Breast epithelium (tissue), 4 donors: ENCODE results near the gene INPPL1. TPM values are rescaled to one million over a fixed set of nuclear protein-coding genes. Genes with fewer than 3 reads are reported as not detected.
"Not testable (repeated sequence)": the region's sequence is repeated elsewhere in the genome, so short reads cannot be mapped to it uniquely, and the experiment has no call there.

Source experiments
- DNase-seq, 2 donors: peaks; one replicate each; pipeline ENCODE4 v3.0.0-alpha.2; 2019; ENCODE audit warnings: low spot score in 2 of 2
- H3K27ac ChIP-seq, 2 donors: fragments of 200-600 bp; sonication (generic) in 1 of 2; one replicate each; pipeline ENCODE4 v1.5.1; 2016 to 2019; ENCODE audit warnings: mild to moderate bottlenecking in 1 of 2
- H3K27me3 ChIP-seq, 2 donors: fragments of 200-600 bp; sonication (generic) in 1 of 2; one replicate each; pipeline versions ENCODE4 v1.5.1 to v1.6.0; 2017 to 2019; ENCODE audit warnings: control low read depth in 1 of 2, mild to moderate bottlenecking in 1 of 2
- H3K36me3 ChIP-seq: fragments of 200-600 bp; one replicate; pipeline ENCODE4 v1.5.1; 2019
- H3K4me1 ChIP-seq, 2 donors: fragments of 200-600 bp; sonication (generic); one replicate each; pipeline ENCODE4 v1.5.1; 2016 to 2019; ENCODE audit warnings: control low read depth in 1 of 2
- H3K4me3 ChIP-seq, 3 donors: fragments of 200-600 bp; sonication (generic); 1 replicate in 2 of 3; 2 replicates in 1 of 3; pipeline ENCODE4 v1.5.1; 2016 to 2019; ENCODE audit warnings: mild to moderate bottlenecking in 3 of 3, moderate library complexity in 2 of 3
- H3K9me3 ChIP-seq, 2 donors: fragments of 200-600 bp; sonication (generic) in 1 of 2; one replicate each; pipeline ENCODE4 v1.5.1; 2016 to 2019; ENCODE audit warnings: control low read depth in 1 of 2
- POLR2A ChIP-seq: fragments of 450-650 bp; IDR thresholded peaks from one replicate; pipeline ENCODE4 v1.6.1; 2016; ENCODE audit warnings: antibody characterized with exemption, mild to moderate bottlenecking, moderate library complexity
- POLR2AphosphoS5 ChIP-seq, 3 donors: sonication (generic); formaldehyde crosslinking; IDR thresholded peaks; one replicate each; pipeline ENCODE4 v1.6.1; 2017; ENCODE audit warnings: antibody characterized with exemption in 3 of 3
- intact Hi-C: fragments of 100-400 bp; cut with DNase I; formaldehyde crosslinking; loops from one replicate; pipeline ENCODE4 v1.15.1; 2023; ENCODE audit warnings: low total_unique reads
- total RNA-seq, 3 donors: library from RNA; depleted of rRNA; stranded (reverse); fragments of >200 nt; gene quantifications; one replicate each; pipeline ENCODE4 v1.1.0, GENCODE V29; 2016
- TF ChIP-seq, protein P1 (sequence below), 3 donors: fragments of 450-650 bp; IDR thresholded peaks; one replicate each; pipeline ENCODE4 v1.5.1; 2016 to 2017; ENCODE audit warnings: antibody characterized with exemption in 3 of 3, mild to moderate bottlenecking in 3 of 3, moderate library complexity in 3 of 3

The INPPL1 gene
- total RNA-seq, 3 donors from 2014 or later, result 47.2 to 91.8 (median 73.1) TPM

DNA sequence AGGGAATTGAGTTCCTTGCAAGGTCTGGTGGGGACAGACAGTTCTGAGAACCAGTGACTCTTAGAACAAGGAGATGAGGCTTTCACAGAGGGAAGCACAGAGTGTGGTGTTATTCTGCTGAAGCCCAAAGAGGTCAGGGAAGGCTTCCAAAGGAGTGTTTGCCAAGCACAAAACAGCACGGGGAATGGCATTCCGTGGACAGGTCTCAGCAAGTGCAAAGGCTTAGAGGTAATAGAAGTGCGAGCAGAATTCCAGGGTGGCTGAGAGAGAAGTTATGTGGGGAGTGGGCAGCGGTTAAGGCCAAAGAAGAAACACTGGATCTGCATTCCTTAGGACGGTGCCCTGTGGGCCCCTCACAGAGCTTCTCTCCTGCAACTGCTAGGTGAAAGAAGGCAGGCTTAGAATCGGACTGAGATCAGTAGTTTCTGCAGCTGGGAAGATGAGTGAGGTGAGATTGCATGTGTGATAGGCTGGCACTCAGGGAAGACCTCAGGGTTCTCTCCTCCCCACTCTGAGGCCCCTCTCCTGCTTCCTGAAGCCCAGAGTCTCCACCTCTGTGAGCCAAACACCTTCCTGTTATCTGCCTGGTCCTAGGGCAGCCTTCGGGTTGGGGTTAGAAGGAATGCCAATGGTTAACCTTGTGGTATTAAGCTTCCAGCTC is 43.5 kb upstream of the INPPL1 start:
- TF ChIP-seq POLR2AphosphoS5 (IDR thresholded peaks at IDR 0.05), result peak in 1 of 3 donors; percentile 44
- peak in 1 of 2 donors; percentile 89 for DNase-seq
- intact Hi-C loops, result not testable (repeated sequence)

GRCh38 chr11:72181553-72181958 is 43.0 kb upstream of the INPPL1 start:
- intact Hi-C loops, H3K9me3 ChIP-seq, H3K27me3 ChIP-seq, H3K36me3 ChIP-seq, H3K4me1 ChIP-seq: not testable (repeated sequence)
- peak in 1 of 2 donors; percentile 32 for DNase-seq
- peak overlapping the region; percentile 79 to 86 for H3K27ac ChIP-seq
- peak overlapping the region in 1 of 3 donors; percentile 37 for H3K4me3 ChIP-seq

More for the DNA sequence above, 43.5 kb upstream of the INPPL1 start:
- H3K4me1 ChIP-seq, H3K27me3 ChIP-seq, H3K36me3 ChIP-seq, H3K9me3 ChIP-seq: not testable (repeated sequence)
- peak overlapping the region in 2 of 3 donors; percentile 22 for H3K4me3 ChIP-seq
- H3K27ac ChIP-seq, result peak overlapping the region; percentile 79 to 86

DNA sequence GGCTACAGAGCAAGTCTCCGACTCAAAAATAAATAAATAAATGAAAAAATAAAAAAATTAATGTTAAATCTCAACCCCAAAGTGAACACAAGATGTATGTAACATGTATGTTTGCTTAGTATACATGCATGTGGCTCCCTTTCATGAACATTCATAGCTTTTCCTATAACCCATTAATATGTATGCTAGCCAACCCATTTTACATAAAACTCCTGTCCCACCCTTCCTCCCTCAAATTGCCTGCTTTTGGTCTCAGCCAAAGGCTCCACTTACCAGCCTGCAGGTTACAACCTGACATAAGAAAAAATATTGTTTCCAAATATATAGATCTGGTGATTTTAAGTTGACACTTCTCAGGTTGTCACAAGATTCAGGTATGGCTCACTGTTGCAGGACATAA is 36.3 kb upstream of the INPPL1 start:
- Histone ChIP-seq H3K36me3 (no peaks in the 10 kb centered on the region), H3K4me3 (no peak overlapping the region), H3K27me3 (no peaks in the 10 kb centered on the region), H3K9me3 (no peaks in the 10 kb centered on the region), H3K27ac (peak overlapping the region in 1 of 2 donors; percentile 70), H3K4me1 (peaks cover 0 to 8% of the 10 kb centered on the region in 2 donors)
- intact Hi-C loops, result no loop called here
- TF ChIP-seq POLR2A (no peak), POLR2AphosphoS5 (IDR thresholded peaks at IDR 0.05) (no peak)
- TF ChIP-seq, protein P1, sequence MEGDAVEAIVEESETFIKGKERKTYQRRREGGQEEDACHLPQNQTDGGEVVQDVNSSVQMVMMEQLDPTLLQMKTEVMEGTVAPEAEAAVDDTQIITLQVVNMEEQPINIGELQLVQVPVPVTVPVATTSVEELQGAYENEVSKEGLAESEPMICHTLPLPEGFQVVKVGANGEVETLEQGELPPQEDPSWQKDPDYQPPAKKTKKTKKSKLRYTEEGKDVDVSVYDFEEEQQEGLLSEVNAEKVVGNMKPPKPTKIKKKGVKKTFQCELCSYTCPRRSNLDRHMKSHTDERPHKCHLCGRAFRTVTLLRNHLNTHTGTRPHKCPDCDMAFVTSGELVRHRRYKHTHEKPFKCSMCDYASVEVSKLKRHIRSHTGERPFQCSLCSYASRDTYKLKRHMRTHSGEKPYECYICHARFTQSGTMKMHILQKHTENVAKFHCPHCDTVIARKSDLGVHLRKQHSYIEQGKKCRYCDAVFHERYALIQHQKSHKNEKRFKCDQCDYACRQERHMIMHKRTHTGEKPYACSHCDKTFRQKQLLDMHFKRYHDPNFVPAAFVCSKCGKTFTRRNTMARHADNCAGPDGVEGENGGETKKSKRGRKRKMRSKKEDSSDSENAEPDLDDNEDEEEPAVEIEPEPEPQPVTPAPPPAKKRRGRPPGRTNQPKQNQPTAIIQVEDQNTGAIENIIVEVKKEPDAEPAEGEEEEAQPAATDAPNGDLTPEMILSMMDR (IDR thresholded peaks at IDR 0.05), result no peak
- DNase-seq, result no peak

- Histone ChIP-seq H3K27ac (peak overlapping the region; percentile 70 to 78), H3K36me3 (no peaks in the 10 kb centered on the region), H3K9me3 (no peaks in the 10 kb centered on the region), H3K4me1 (peaks cover 0 to 8% of the 10 kb centered on the region in 2 donors), H3K4me3 (no peak overlapping the region), H3K27me3 (no peaks in the 10 kb centered on the region)
- DNase-seq, result peak in 1 of 2 donors; percentile 47
- intact Hi-C loops, result no loop called here
- TF ChIP-seq, protein P1 (IDR thresholded peaks at IDR 0.05), result no peak
These were observed 34.9 kb upstream of the INPPL1 start for GRCh38 chr11:72189455-72190250.

GRCh38 chr11:72190631-72191071 is 33.9 kb upstream of the INPPL1 start:
- Histone ChIP-seq H3K36me3 (no peaks in the 10 kb centered on the region), H3K9me3 (no peaks in the 10 kb centered on the region), H3K4me3 (no peak overlapping the region), H3K27ac (peak overlapping the region in 1 of 2 donors; percentile 70), H3K4me1 (peaks cover 0 to 8% of the 10 kb centered on the region in 2 donors), H3K27me3 (no peaks in the 10 kb centered on the region)
- no peak for DNase-seq
- TF ChIP-seq, protein P1 (IDR thresholded peaks at IDR 0.05), result no peak
- no peak for TF ChIP-seq POLR2AphosphoS5 (IDR thresholded peaks at IDR 0.05)
- no peak for TF ChIP-seq POLR2A
- intact Hi-C loops, result no loop called here

GRCh38 chr11:72191961-72192381 is 32.6 kb upstream of the INPPL1 start, which contains the start of gene FOLR1:
Gene FOLR1, plus strand, starts transcription at chr11:72192140. Its CDS starts 34 bp downstream, at chr11:72192174.
- Histone ChIP-seq H3K27ac (peak within 1 kb of the TSS; percentile 52 to 70), H3K4me1 (peaks cover 0 to 8% of the 10 kb centered on the region in 2 donors), H3K36me3 (no peaks in the 10 kb centered on the region), H3K4me3 (peak within 1 kb of the TSS in 1 of 3 donors; percentile 9), H3K27me3 (no peaks in the 10 kb centered on the region), H3K9me3 (no peaks in the 10 kb centered on the region)
- intact Hi-C loops, result no loop called here
- no peak for TF ChIP-seq POLR2A
- no peak for TF ChIP-seq POLR2AphosphoS5 (IDR thresholded peaks at IDR 0.05)
- TF ChIP-seq, protein P1 (IDR thresholded peaks at IDR 0.05), result no peak
- DNase-seq, result peak in 1 of 2 donors; percentile 57
